Neural progenitor cell (in vitro differentiated cells): ENCODE results near the gene CRISPLD2.

Experiments used
- EZH2 ChIP-seq: fragments of 200-600 bp; sonication (generic); IDR thresholded peaks from 2 replicates; pipeline ENCODE4 v1.6.1; 2017; ENCODE audit warnings: antibody characterized with exemption, mild to moderate bottlenecking, moderate library complexity
- TF ChIP-seq, protein P1 (sequence below): fragments of 200-600 bp; sonication (generic); IDR thresholded peaks from 2 replicates; pipeline ENCODE4 v1.5.1; 2017; ENCODE audit warnings: antibody characterized with exemption, mild to moderate bottlenecking

DNA sequence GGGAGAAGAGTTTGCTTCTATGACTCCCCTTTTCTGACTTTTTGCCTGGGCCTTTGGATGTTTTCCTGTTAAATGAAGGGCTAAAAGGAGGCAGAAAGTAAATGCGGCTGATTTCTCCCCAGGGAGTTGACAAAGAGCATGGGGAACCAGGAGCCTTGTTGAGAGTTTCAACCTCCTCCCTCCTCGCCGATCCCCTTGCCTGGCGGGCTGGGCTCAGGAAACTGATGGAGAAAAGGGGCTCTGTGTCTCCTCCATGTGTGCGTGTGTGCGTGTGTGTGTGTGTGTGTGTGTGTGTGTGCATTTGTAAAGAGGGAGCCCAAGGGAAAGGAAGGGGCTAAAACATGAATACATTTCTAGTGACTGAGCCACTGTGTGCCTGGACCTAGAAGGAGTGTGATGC, 97.1 kb downstream of the CRISPLD2 start:
- TF ChIP-seq, protein P1, sequence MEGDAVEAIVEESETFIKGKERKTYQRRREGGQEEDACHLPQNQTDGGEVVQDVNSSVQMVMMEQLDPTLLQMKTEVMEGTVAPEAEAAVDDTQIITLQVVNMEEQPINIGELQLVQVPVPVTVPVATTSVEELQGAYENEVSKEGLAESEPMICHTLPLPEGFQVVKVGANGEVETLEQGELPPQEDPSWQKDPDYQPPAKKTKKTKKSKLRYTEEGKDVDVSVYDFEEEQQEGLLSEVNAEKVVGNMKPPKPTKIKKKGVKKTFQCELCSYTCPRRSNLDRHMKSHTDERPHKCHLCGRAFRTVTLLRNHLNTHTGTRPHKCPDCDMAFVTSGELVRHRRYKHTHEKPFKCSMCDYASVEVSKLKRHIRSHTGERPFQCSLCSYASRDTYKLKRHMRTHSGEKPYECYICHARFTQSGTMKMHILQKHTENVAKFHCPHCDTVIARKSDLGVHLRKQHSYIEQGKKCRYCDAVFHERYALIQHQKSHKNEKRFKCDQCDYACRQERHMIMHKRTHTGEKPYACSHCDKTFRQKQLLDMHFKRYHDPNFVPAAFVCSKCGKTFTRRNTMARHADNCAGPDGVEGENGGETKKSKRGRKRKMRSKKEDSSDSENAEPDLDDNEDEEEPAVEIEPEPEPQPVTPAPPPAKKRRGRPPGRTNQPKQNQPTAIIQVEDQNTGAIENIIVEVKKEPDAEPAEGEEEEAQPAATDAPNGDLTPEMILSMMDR = no peak
- no peak for TF ChIP-seq EZH2
